Ishikawa (cell line): ENCODE data around the gene CDR2L.

Source experiments
- CEBPB ChIP-seq: IDR thresholded peaks from 2 replicates; pipeline ENCODE4 v1.6.1; 2012
- EP300 ChIP-seq: IDR thresholded peaks from 2 replicates; pipeline ENCODE4 v1.6.1; 2012; ENCODE audit warnings: borderline replicate concordance
- FOXM1 ChIP-seq: IDR thresholded peaks from 2 replicates; pipeline ENCODE4 v1.6.1; 2012; ENCODE audit warnings: low read depth, borderline replicate concordance
- NFIC ChIP-seq: IDR thresholded peaks from 2 replicates; pipeline ENCODE4 v1.6.1; 2012
- RAD21 ChIP-seq: IDR thresholded peaks from 2 replicates; pipeline ENCODE4 v1.6.1; 2012; ENCODE audit warnings: low read depth
- TF ChIP-seq, protein P1 (sequence below): IDR thresholded peaks from 2 replicates; pipeline ENCODE4 v1.6.1; 2012
- TF ChIP-seq, protein P2 (sequence below): IDR thresholded peaks from 2 replicates; pipeline ENCODE4 v1.6.1; 2012

DNA sequence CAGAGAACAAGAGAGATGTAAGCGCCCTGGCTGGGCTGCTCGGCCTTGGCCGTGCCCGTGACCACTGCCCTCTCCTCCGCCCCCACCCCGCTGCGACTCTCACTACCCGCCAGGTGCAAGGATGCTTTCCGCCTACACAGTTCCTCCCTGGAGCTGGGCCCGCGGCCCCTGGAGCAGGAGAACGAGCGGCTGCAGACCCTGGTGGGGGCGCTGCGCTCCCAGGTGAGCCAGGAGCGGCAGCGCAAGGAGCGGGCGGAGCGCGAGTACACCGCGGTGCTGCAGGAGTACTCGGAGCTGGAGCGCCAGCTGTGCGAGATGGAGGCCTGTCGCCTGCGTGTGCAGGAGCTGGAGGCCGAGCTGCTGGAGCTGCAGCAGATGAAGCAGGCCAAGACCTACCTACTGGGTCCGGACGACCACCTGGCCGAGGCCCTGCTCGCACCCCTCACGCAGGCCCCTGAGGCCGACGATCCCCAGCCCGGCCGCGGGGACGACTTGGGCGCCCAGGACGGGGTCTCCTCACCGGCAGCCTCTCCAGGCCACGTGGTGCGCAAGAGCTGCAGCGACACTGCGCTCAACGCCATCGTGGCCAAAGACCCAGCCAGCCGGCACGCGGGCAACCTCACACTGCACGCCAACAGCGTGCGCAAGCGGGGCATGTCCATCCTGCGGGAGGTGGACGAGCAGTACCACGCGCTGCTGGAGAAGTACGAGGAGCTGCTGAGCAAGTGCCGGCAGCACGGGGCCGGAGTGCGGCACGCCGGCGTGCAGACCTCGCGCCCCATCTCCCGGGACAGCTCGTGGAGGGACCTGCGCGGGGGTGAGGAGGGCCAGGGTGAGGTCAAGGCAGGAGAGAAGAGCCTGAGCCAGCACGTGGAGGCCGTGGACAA is 15.9 kb downstream of the CDR2L start:
- TF ChIP-seq, protein P1, sequence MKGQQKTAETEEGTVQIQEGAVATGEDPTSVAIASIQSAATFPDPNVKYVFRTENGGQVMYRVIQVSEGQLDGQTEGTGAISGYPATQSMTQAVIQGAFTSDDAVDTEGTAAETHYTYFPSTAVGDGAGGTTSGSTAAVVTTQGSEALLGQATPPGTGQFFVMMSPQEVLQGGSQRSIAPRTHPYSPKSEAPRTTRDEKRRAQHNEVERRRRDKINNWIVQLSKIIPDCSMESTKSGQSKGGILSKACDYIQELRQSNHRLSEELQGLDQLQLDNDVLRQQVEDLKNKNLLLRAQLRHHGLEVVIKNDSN = no peak
- TF ChIP-seq CEBPB (no peak), RAD21 (no peak), FOXM1 (no peak), EP300 (no peak), NFIC (no peak)
- TF ChIP-seq, protein P2, sequence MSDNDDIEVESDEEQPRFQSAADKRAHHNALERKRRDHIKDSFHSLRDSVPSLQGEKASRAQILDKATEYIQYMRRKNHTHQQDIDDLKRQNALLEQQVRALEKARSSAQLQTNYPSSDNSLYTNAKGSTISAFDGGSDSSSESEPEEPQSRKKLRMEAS = no peak
